WTC11 (cell line): ENCODE data around the gene JAKMIP3. TPM values are rescaled to one million over a fixed set of nuclear protein-coding genes. Genes with fewer than 3 reads are reported as not detected.

Experiments used
- ATAC-seq: fragments of 200-7000 bp; cut with Tn5 transposase; 2 replicates; pipeline ENCODE4 v1.10.0; 2021; ENCODE audit warnings: mild to moderate bottlenecking, moderate library complexity
- CTCF ChIA-PET: fragments of 300-600 bp; sonication (Branson Sonifier 250); formaldehyde crosslinking; loops from one replicate; lab custom pipeline; 2021; ENCODE audit warnings: antibody characterized with exemption; lab: Charles Lee
- POLR2A ChIA-PET: fragments of 350-600 bp; sonication (Branson Sonifier 250); formaldehyde crosslinking; loops from one replicate; lab custom pipeline; 2021; ENCODE audit warnings: antibody characterized with exemption; lab: Charles Lee
- DNase-seq: peaks from one replicate; pipeline ENCODE4 v3.0.0; 2021; ENCODE audit warnings: low spot score
- H3K27ac Mint-ChIP-seq: 2 replicates; pipeline ENCODE4 v1.8.0; 2021; ENCODE audit warnings: mixed read lengths
- H3K27me3 Mint-ChIP-seq: 2 replicates; pipeline ENCODE4 v1.8.0; 2021; ENCODE audit warnings: low read depth, mild to moderate bottlenecking, moderate library complexity, mixed read lengths
- H3K36me3 Mint-ChIP-seq: 2 replicates; pipeline ENCODE4 v1.8.0; 2021; ENCODE audit warnings: mixed read lengths
- H3K4me1 Mint-ChIP-seq: 2 replicates; pipeline ENCODE4 v1.8.0; 2022; ENCODE audit warnings: mixed read lengths
- H3K4me3 Mint-ChIP-seq: 2 replicates; pipeline ENCODE4 v1.8.0; 2021; ENCODE audit warnings: mild to moderate bottlenecking, moderate library complexity, mixed read lengths
- H3K9me3 Mint-ChIP-seq: 2 replicates; pipeline ENCODE4 v1.8.0; 2021; ENCODE audit warnings: mixed read lengths
- CREB1 ChIP-seq: sonication (generic); formaldehyde crosslinking; IDR thresholded peaks from 2 replicates; pipeline ENCODE4 v1.8.0; 2023; ENCODE audit warnings: mild to moderate bottlenecking, missing genetic modification reagents
- CREM ChIP-seq: sonication (generic); formaldehyde crosslinking; IDR thresholded peaks from 2 replicates; pipeline ENCODE4 v1.8.1; 2022; ENCODE audit warnings: mild to moderate bottlenecking, missing genetic modification reagents, moderate library complexity
- FOXJ3 ChIP-seq: sonication (generic); formaldehyde crosslinking; IDR thresholded peaks from 2 replicates; pipeline ENCODE4 v1.9.0; 2021; ENCODE audit warnings: missing genetic modification reagents, mild to moderate bottlenecking, borderline replicate concordance
- FOXP1 ChIP-seq: sonication (generic); formaldehyde crosslinking; IDR thresholded peaks from 2 replicates; pipeline ENCODE4 v1.8.0; 2022; ENCODE audit warnings: missing genetic modification reagents, mild to moderate bottlenecking, moderate library complexity, borderline replicate concordance
- MXD4 ChIP-seq: fragments of 250-450 bp; sonication (Bioruptor Pico); IDR thresholded peaks from 2 replicates; pipeline ENCODE4 v1.8.0; 2021; ENCODE audit warnings: mild to moderate bottlenecking, moderate library complexity, borderline replicate concordance
- NFATC4 ChIP-seq: fragments of 250-450 bp; sonication (Bioruptor Pico); IDR thresholded peaks from 2 replicates; pipeline ENCODE4 v1.9.0; 2021; ENCODE audit warnings: mild to moderate bottlenecking
- NFYB ChIP-seq: sonication (generic); formaldehyde crosslinking; conservative IDR thresholded peaks from 2 replicates; pipeline ENCODE4 v1.8.0; 2022; ENCODE audit warnings: low read depth, missing genetic modification reagents
- NR2C2 ChIP-seq: sonication (generic); formaldehyde crosslinking; IDR thresholded peaks from 2 replicates; pipeline ENCODE4 v1.8.0; 2022; ENCODE audit warnings: mild to moderate bottlenecking, missing genetic modification reagents
- NR3C1 ChIP-seq: sonication (generic); formaldehyde crosslinking; conservative IDR thresholded peaks from 2 replicates; pipeline ENCODE4 v1.8.1; 2023; ENCODE audit warnings: low read depth, mild to moderate bottlenecking, missing genetic modification reagents
- ZNF138 ChIP-seq: sonication (generic); formaldehyde crosslinking; conservative IDR thresholded peaks from 2 replicates; pipeline ENCODE4 v1.8.1; 2022; ENCODE audit warnings: mild to moderate bottlenecking, moderate library complexity, missing genetic modification reagents
- ZNF423 ChIP-seq: fragments of 250-450 bp; sonication (Bioruptor Pico); IDR thresholded peaks from 2 replicates; pipeline ENCODE4 v2.1.2; 2022; ENCODE audit warnings: mild to moderate bottlenecking, moderate library complexity
- total RNA-seq: library from RNA; stranded (reverse); gene quantifications from 3 replicates; pipeline ENCODE4 v1.2.3, GENCODE V29; 2021
- TF ChIP-seq, protein P1 (sequence below): sonication (generic); formaldehyde crosslinking; IDR thresholded peaks from 2 replicates; pipeline ENCODE4 v1.8.1; 2023; ENCODE audit warnings: mild to moderate bottlenecking, missing genetic modification reagents
- TF ChIP-seq, protein P2 (sequence below): sonication (generic); formaldehyde crosslinking; IDR thresholded peaks from 2 replicates; pipeline ENCODE4 v1.8.1; 2023; ENCODE audit warnings: mild to moderate bottlenecking, moderate library complexity, missing genetic modification reagents
- TF ChIP-seq, protein P3 (sequence below): sonication (generic); formaldehyde crosslinking; IDR thresholded peaks from 2 replicates; pipeline ENCODE4 v1.8.1; 2022; ENCODE audit warnings: low read depth, missing genetic modification reagents, borderline replicate concordance
- TF ChIP-seq, protein P4 (sequence below): sonication (generic); formaldehyde crosslinking; IDR thresholded peaks from 2 replicates; pipeline ENCODE4 v1.8.0; 2023; ENCODE audit warnings: mild to moderate bottlenecking, missing genetic modification reagents
- TF ChIP-seq, protein P5 (sequence below): sonication (generic); formaldehyde crosslinking; IDR thresholded peaks from 2 replicates; pipeline ENCODE4 v1.8.0; 2022; ENCODE audit warnings: mild to moderate bottlenecking, missing genetic modification reagents
- TF ChIP-seq, protein P6 (sequence below): sonication (generic); formaldehyde crosslinking; IDR thresholded peaks from 2 replicates; pipeline ENCODE4 v1.8.0; 2022; ENCODE audit warnings: mild to moderate bottlenecking, missing genetic modification reagents
- TF ChIP-seq, protein P7 (sequence below): fragments of 250-450 bp; sonication (Bioruptor Pico); IDR thresholded peaks from 2 replicates; pipeline ENCODE4 v2.1.2; 2022; ENCODE audit warnings: mild to moderate bottlenecking, moderate library complexity
- TF ChIP-seq, protein P8 (sequence below): fragments of 250-450 bp; sonication (Bioruptor Pico); IDR thresholded peaks from 2 replicates; pipeline ENCODE4 v1.9.0; 2021; ENCODE audit warnings: mild to moderate bottlenecking

The JAKMIP3 gene
- total RNA-seq, 1 experiment from 2014 or later = 1.7 TPM

DNA sequence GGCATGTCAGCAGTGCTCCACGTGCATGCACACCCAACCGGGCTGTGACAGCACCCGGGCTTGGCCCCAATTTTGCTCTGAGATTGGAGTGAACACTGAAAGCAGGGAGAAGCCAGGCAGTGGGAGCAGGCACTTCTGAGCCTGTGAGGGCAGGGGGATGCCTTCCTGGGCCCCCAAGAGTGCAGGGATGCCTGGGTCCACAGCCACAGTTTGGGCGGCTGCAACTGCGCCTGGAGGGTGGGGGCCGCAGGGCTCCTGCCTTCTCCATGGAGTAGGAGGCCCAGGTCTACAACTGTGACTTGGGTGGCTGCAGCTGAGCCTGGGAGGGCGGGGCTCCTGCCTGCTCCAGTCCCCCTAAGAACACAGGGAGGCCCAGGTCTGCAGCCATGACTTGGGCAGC lies 46.4 kb upstream of the JAKMIP3 start:
- ATAC-seq = no peak
- no peak overlapping the region for H3K4me3 Mint-ChIP-seq
- H3K4me1 Mint-ChIP-seq = peaks cover 29% of the 10 kb centered on the region
- no peak overlapping the region for H3K27ac Mint-ChIP-seq
- CTCF ChIA-PET = no interaction called here
- H3K9me3 Mint-ChIP-seq = no peaks in the 10 kb centered on the region
- TF ChIP-seq CREB1 = no peak
- TF ChIP-seq, protein P1, sequence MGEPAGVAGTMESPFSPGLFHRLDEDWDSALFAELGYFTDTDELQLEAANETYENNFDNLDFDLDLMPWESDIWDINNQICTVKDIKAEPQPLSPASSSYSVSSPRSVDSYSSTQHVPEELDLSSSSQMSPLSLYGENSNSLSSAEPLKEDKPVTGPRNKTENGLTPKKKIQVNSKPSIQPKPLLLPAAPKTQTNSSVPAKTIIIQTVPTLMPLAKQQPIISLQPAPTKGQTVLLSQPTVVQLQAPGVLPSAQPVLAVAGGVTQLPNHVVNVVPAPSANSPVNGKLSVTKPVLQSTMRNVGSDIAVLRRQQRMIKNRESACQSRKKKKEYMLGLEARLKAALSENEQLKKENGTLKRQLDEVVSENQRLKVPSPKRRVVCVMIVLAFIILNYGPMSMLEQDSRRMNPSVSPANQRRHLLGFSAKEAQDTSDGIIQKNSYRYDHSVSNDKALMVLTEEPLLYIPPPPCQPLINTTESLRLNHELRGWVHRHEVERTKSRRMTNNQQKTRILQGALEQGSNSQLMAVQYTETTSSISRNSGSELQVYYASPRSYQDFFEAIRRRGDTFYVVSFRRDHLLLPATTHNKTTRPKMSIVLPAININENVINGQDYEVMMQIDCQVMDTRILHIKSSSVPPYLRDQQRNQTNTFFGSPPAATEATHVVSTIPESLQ (CRISPR knock-in tag) = no peak
- TF ChIP-seq, protein P2, sequence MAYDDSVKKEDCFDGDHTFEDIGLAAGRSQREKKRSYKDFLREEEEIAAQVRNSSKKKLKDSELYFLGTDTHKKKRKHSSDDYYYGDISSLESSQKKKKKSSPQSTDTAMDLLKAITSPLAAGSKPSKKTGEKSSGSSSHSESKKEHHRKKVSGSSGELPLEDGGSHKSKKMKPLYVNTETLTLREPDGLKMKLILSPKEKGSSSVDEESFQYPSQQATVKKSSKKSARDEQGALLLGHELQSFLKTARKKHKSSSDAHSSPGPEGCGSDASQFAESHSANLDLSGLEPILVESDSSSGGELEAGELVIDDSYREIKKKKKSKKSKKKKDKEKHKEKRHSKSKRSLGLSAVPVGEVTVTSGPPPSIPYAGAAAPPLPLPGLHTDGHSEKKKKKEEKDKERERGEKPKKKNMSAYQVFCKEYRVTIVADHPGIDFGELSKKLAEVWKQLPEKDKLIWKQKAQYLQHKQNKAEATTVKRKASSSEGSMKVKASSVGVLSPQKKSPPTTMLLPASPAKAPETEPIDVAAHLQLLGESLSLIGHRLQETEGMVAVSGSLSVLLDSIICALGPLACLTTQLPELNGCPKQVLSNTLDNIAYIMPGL (CRISPR knock-in tag) = no peak
- no peak for TF ChIP-seq NFATC4 (CRISPR knock-in tag)
- TF ChIP-seq, protein P3, sequence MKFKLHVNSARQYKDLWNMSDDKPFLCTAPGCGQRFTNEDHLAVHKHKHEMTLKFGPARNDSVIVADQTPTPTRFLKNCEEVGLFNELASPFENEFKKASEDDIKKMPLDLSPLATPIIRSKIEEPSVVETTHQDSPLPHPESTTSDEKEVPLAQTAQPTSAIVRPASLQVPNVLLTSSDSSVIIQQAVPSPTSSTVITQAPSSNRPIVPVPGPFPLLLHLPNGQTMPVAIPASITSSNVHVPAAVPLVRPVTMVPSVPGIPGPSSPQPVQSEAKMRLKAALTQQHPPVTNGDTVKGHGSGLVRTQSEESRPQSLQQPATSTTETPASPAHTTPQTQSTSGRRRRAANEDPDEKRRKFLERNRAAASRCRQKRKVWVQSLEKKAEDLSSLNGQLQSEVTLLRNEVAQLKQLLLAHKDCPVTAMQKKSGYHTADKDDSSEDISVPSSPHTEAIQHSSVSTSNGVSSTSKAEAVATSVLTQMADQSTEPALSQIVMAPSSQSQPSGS (CRISPR knock-in tag) = no peak
- TF ChIP-seq NR2C2 (CRISPR knock-in tag) = no peak
- TF ChIP-seq, protein P4, sequence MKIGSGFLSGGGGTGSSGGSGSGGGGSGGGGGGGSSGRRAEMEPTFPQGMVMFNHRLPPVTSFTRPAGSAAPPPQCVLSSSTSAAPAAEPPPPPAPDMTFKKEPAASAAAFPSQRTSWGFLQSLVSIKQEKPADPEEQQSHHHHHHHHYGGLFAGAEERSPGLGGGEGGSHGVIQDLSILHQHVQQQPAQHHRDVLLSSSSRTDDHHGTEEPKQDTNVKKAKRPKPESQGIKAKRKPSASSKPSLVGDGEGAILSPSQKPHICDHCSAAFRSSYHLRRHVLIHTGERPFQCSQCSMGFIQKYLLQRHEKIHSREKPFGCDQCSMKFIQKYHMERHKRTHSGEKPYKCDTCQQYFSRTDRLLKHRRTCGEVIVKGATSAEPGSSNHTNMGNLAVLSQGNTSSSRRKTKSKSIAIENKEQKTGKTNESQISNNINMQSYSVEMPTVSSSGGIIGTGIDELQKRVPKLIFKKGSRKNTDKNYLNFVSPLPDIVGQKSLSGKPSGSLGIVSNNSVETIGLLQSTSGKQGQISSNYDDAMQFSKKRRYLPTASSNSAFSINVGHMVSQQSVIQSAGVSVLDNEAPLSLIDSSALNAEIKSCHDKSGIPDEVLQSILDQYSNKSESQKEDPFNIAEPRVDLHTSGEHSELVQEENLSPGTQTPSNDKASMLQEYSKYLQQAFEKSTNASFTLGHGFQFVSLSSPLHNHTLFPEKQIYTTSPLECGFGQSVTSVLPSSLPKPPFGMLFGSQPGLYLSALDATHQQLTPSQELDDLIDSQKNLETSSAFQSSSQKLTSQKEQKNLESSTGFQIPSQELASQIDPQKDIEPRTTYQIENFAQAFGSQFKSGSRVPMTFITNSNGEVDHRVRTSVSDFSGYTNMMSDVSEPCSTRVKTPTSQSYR (CRISPR knock-in tag) = no peak
- TF ChIP-seq CREM (CRISPR knock-in tag) = no peak
- no peak for TF ChIP-seq FOXP1 (CRISPR knock-in tag)
- TF ChIP-seq ZNF423 (CRISPR knock-in tag) = no peak
- no peak for TF ChIP-seq MXD4
- TF ChIP-seq FOXJ3 (CRISPR knock-in tag) = no peak
- TF ChIP-seq, protein P5, sequence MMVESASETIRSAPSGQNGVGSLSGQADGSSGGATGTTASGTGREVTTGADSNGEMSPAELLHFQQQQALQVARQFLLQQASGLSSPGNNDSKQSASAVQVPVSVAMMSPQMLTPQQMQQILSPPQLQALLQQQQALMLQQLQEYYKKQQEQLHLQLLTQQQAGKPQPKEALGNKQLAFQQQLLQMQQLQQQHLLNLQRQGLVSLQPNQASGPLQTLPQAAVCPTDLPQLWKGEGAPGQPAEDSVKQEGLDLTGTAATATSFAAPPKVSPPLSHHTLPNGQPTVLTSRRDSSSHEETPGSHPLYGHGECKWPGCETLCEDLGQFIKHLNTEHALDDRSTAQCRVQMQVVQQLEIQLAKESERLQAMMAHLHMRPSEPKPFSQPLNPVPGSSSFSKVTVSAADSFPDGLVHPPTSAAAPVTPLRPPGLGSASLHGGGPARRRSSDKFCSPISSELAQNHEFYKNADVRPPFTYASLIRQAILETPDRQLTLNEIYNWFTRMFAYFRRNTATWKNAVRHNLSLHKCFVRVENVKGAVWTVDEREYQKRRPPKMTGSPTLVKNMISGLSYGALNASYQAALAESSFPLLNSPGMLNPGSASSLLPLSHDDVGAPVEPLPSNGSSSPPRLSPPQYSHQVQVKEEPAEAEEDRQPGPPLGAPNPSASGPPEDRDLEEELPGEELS (CRISPR knock-in tag) = no peak
- no peak for TF ChIP-seq NFYB (CRISPR knock-in tag)
- TF ChIP-seq, protein P6, sequence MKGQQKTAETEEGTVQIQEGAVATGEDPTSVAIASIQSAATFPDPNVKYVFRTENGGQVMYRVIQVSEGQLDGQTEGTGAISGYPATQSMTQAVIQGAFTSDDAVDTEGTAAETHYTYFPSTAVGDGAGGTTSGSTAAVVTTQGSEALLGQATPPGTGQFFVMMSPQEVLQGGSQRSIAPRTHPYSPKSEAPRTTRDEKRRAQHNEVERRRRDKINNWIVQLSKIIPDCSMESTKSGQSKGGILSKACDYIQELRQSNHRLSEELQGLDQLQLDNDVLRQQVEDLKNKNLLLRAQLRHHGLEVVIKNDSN (CRISPR knock-in tag) = no peak
- TF ChIP-seq, protein P7, sequence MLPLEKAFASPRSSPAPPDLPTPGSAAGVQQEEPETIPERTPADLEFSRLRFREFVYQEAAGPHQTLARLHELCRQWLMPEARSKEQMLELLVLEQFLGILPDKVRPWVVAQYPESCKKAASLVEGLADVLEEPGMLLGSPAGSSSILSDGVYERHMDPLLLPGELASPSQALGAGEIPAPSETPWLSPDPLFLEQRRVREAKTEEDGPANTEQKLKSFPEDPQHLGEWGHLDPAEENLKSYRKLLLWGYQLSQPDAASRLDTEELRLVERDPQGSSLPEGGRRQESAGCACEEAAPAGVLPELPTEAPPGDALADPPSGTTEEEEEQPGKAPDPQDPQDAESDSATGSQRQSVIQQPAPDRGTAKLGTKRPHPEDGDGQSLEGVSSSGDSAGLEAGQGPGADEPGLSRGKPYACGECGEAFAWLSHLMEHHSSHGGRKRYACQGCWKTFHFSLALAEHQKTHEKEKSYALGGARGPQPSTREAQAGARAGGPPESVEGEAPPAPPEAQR (CRISPR knock-in tag) = no peak
- TF ChIP-seq, protein P8, sequence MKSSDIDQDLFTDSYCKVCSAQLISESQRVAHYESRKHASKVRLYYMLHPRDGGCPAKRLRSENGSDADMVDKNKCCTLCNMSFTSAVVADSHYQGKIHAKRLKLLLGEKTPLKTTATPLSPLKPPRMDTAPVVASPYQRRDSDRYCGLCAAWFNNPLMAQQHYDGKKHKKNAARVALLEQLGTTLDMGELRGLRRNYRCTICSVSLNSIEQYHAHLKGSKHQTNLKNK (CRISPR knock-in tag) = no peak
- TF ChIP-seq NR3C1 (CRISPR knock-in tag) = no peak
- TF ChIP-seq ZNF138 (CRISPR knock-in tag) = no peak
- H3K27me3 Mint-ChIP-seq = peaks cover 18% of the 10 kb centered on the region
- H3K36me3 Mint-ChIP-seq = no peaks in the 10 kb centered on the region
- POLR2A ChIA-PET = no interaction called here
- no peak for DNase-seq
